Pons (tissue), 1 donor: Measurements from ENCODE around the gene OR4E2.
"Not testable (repeated sequence)": the region's sequence is repeated elsewhere in the genome, so short reads cannot be mapped to it uniquely, and the experiment has no call there.

Experiments used
- DNase-seq: peaks from one replicate; pipeline ENCODE4 v3.0.0-alpha.2; 2016; ENCODE audit warnings: low spot score

Gene OR4E2

GRCh38 chr14:21697662-21698061 is 44.0 kb downstream of the OR4E2 start:
- DNase-seq = not testable (repeated sequence)

GRCh38 chr14:21698538-21698937 is 44.9 kb downstream of the OR4E2 start:
- not testable (repeated sequence) for DNase-seq

GRCh38 chr14:21699551-21699950 is 45.9 kb downstream of the OR4E2 start:
- no peak for DNase-seq

GRCh38 chr14:21702316-21702715 is 48.7 kb downstream of the OR4E2 start:
- DNase-seq = no peak

- DNase-seq = no peak
Measured at GRCh38 chr14:21703357-21704326, 50.0 kb downstream of the OR4E2 start.

- no peak for DNase-seq
Measured at GRCh38 chr14:21704338-21704737, 50.7 kb downstream of the OR4E2 start.

GRCh38 chr14:21711360-21711961 is 57.8 kb downstream of the OR4E2 start:
- peak; percentile 46 for DNase-seq

- DNase-seq = no peak
Measured at GRCh38 chr14:21712036-21712435, 58.4 kb downstream of the OR4E2 start.

- DNase-seq = no peak
Measured at GRCh38 chr14:21714318-21714929, 60.8 kb downstream of the OR4E2 start.
